Mammary epithelial cell (primary cell): ENCODE results near the gene CPXM1.

Source experiments
- EZH2 ChIP-seq: IDR thresholded peaks from 2 replicates; pipeline ENCODE4 v1.6.1; 2012; ENCODE audit warnings: low read length, inconsistent platforms, borderline replicate concordance
- TF ChIP-seq, protein P1 (sequence below), 2 donors: IDR thresholded peaks in 1 of 2; conservative IDR thresholded peaks in 1 of 2; 2 replicates each; pipeline ENCODE4 v1.5.1; 2011 to 2012; ENCODE audit warnings: inconsistent platforms in 2 of 2, low read length in 2 of 2, mild to moderate bottlenecking in 2 of 2, control low read depth in 1 of 2, low read depth in 1 of 2; ENCODE audit not compliant: insufficient read depth in 1 of 2; ENCODE audit errors: extremely low read depth in 1 of 2

DNA sequence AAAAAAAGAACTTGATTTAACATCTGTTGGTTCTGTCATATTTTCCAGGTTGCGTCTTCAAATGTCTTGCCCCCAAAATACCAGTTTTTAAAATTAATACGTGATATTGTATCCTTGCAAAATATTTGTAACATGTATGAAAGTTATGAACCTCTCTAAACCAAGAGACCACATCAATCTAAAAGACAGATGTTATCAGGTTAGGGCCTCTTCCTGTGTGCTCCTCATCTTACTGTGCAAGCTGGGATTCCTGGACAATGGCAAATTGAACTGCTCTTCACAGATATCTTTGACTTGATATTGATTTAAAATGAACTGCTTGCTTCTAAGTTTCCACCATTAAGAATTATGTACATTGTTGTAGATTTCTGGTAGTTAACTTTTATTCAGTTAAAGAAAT is 25.3 kb upstream of the CPXM1 start:
- TF ChIP-seq, protein P1, sequence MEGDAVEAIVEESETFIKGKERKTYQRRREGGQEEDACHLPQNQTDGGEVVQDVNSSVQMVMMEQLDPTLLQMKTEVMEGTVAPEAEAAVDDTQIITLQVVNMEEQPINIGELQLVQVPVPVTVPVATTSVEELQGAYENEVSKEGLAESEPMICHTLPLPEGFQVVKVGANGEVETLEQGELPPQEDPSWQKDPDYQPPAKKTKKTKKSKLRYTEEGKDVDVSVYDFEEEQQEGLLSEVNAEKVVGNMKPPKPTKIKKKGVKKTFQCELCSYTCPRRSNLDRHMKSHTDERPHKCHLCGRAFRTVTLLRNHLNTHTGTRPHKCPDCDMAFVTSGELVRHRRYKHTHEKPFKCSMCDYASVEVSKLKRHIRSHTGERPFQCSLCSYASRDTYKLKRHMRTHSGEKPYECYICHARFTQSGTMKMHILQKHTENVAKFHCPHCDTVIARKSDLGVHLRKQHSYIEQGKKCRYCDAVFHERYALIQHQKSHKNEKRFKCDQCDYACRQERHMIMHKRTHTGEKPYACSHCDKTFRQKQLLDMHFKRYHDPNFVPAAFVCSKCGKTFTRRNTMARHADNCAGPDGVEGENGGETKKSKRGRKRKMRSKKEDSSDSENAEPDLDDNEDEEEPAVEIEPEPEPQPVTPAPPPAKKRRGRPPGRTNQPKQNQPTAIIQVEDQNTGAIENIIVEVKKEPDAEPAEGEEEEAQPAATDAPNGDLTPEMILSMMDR (conservative IDR thresholded peaks at IDR 0.05 in 1 of 2, IDR thresholded peaks at IDR 0.05 in 1 of 2; ENCODE audit: extremely low read depth in 1 of 2, insufficient read depth in 1 of 2, low read depth in 1 of 2, low read length in 2 of 2): no peak
- TF ChIP-seq EZH2: no peak
